IMR-90 (cell line): ENCODE results near the gene C17orf50. TPM values are rescaled to one million over a fixed set of nuclear protein-coding genes. Genes with fewer than 3 reads are reported as not detected.

Experiments
- ATAC-seq: fragments of 200-7000 bp; cut with Tn5 transposase; 2 replicates; pipeline ENCODE4 v1.9.1; 2020; ENCODE audit warnings: low read depth, mild to moderate bottlenecking, moderate library complexity
- BruUV-seq: library from RNA; stranded (reverse); fragments of 400-500 nt; replicated peaks from 2 replicates; lab custom pipeline; 2021; lab: Mats Ljungman, UMichigan
- CTCF ChIA-PET: fragments of 300-600 bp; formaldehyde crosslinking; extraction: SDS; loops from one replicate; lab custom pipeline; 2021; ENCODE audit warnings: antibody characterized with exemption; lab: Yijun Ruan, JAX
- POLR2A ChIA-PET: fragments of 300-600 bp; sonication (Branson Sonifier 250); formaldehyde crosslinking; loops from one replicate; lab custom pipeline; 2022; ENCODE audit warnings: antibody characterized with exemption; ENCODE audit not compliant: unreplicated experiment; lab: Charles Lee
- DNase-seq: peaks from one replicate; pipeline ENCODE4 v3.0.0; 2013
- H2AFZ ChIP-seq: replicated peaks from 2 replicates; pipeline ENCODE3; 2013; ENCODE audit warnings: low read length, mild to moderate bottlenecking; ENCODE audit not compliant: poor library complexity
- H2AK5ac ChIP-seq: 2 replicates; pipeline ENCODE4 v1.6.1; 2013; ENCODE audit warnings: low read depth, low read length, inconsistent platforms
- H2AK9ac ChIP-seq: replicated peaks from 2 replicates; pipeline ENCODE3; 2013; ENCODE audit warnings: mild to moderate bottlenecking, low read depth, low read length, moderate library complexity; ENCODE audit not compliant: poor library complexity
- H2BK120ac ChIP-seq: 2 replicates; pipeline ENCODE4 v1.6.1; 2013; ENCODE audit warnings: low read depth, low read length, inconsistent platforms
- H2BK15ac ChIP-seq: 3 replicates; pipeline ENCODE4 v1.6.1; 2013; ENCODE audit warnings: low read depth, low read length, inconsistent platforms
- H2BK20ac ChIP-seq: 2 replicates; pipeline ENCODE4 v1.6.1; 2013; ENCODE audit warnings: low read depth, mild to moderate bottlenecking, inconsistent platforms, low read length, moderate library complexity
- H2BK5ac ChIP-seq: 2 replicates; pipeline ENCODE4 v1.6.1; 2013; ENCODE audit warnings: mild to moderate bottlenecking, low read depth, low read length, inconsistent platforms; ENCODE audit not compliant: poor library complexity, severe bottlenecking
- H3K14ac ChIP-seq: replicated peaks from 2 replicates; pipeline ENCODE4 v1.6.1; 2013; ENCODE audit warnings: low read depth, low read length, inconsistent platforms
- H3K18ac ChIP-seq: 2 replicates; pipeline ENCODE4 v1.6.1; 2013; ENCODE audit warnings: low read depth, low read length, control low read depth
- H3K23ac ChIP-seq: 2 replicates; pipeline ENCODE4 v1.6.1; 2013; ENCODE audit warnings: low read depth, low read length, inconsistent platforms
- H3K27ac ChIP-seq: 2 replicates; pipeline ENCODE4 v1.5.1; 2013; ENCODE audit warnings: mild to moderate bottlenecking, control low read depth, low read length; ENCODE audit not compliant: insufficient read depth
- H3K27me3 ChIP-seq: 2 replicates; pipeline ENCODE4 v1.6.1; 2013; ENCODE audit warnings: low read length; ENCODE audit not compliant: control insufficient read depth, insufficient read depth
- H3K36me3 ChIP-seq: 2 replicates; pipeline ENCODE4 v1.6.1; 2013; ENCODE audit warnings: low read length, mixed read lengths; ENCODE audit not compliant: control insufficient read depth, insufficient read depth
- H3K4ac ChIP-seq: 2 replicates; pipeline ENCODE4 v1.6.1; 2013; ENCODE audit warnings: low read depth, low read length, inconsistent platforms
- H3K4me1 ChIP-seq: 2 replicates; pipeline ENCODE4 v1.6.1; 2013; ENCODE audit warnings: low read length, mixed read lengths; ENCODE audit not compliant: control insufficient read depth, insufficient read depth
- H3K4me2 ChIP-seq: 2 replicates; pipeline ENCODE4 v1.6.1; 2013; ENCODE audit warnings: low read depth, mild to moderate bottlenecking, control low read depth, low read length, moderate library complexity
- H3K4me3 ChIP-seq: 2 replicates; pipeline ENCODE4 v1.5.1; 2013; ENCODE audit warnings: low read depth, mild to moderate bottlenecking, control low read depth, low read length, moderate library complexity; ENCODE audit not compliant: insufficient read depth
- H3K56ac ChIP-seq: 2 replicates; pipeline ENCODE4 v1.6.1; 2013; ENCODE audit warnings: low read length, inconsistent platforms; ENCODE audit not compliant: insufficient read depth; ENCODE audit errors: extremely low read depth
- H3K79me1 ChIP-seq, 2 experiments: 2 replicates each; pipeline ENCODE4 v1.6.1; 2013; ENCODE audit warnings: low read length in 2 of 2, inconsistent platforms in 1 of 2, low read depth in 1 of 2
- H3K9ac ChIP-seq: 2 replicates; pipeline ENCODE4 v1.6.1; 2013; ENCODE audit warnings: low read depth, low read length, control low read depth
- H3K9me1 ChIP-seq: 2 replicates; pipeline ENCODE4 v1.6.1; 2013; ENCODE audit warnings: low read length, inconsistent platforms; ENCODE audit not compliant: insufficient read depth
- H3K9me3 ChIP-seq: 2 replicates; pipeline ENCODE4 v1.6.1; 2013; ENCODE audit warnings: low read length; ENCODE audit not compliant: control insufficient read depth, insufficient read depth
- H4K20me1 ChIP-seq: 2 replicates; pipeline ENCODE4 v1.6.1; 2013; ENCODE audit warnings: low read length, inconsistent platforms; ENCODE audit not compliant: insufficient read depth
- H4K5ac ChIP-seq: 2 replicates; pipeline ENCODE4 v1.6.1; 2013; ENCODE audit warnings: mild to moderate bottlenecking, low read depth, low read length, control low read depth
- H4K8ac ChIP-seq, 2 experiments: 2 replicates each; pipeline ENCODE4 v1.6.1; 2013; ENCODE audit warnings: low read depth in 2 of 2, low read length in 2 of 2, control low read depth in 1 of 2, inconsistent platforms in 1 of 2
- H4K91ac ChIP-seq: 2 replicates; pipeline ENCODE4 v1.6.1; 2013; ENCODE audit warnings: low read depth, low read length, inconsistent platforms; ENCODE audit not compliant: insufficient read depth
- CEBPB ChIP-seq: IDR thresholded peaks from 2 replicates; pipeline ENCODE4 v1.6.1; 2012; ENCODE audit warnings: low read depth, low read length, improper control_type of control experiment
- ELK1 ChIP-seq: fragments of 150-350 bp; IDR thresholded peaks from 2 replicates; pipeline ENCODE4 v1.6.1; 2016; ENCODE audit warnings: low read depth, mild to moderate bottlenecking, low read length, moderate library complexity, borderline replicate concordance
- POLR2A ChIP-seq: IDR thresholded peaks from 2 replicates; pipeline ENCODE4 v1.6.1; 2012; ENCODE audit warnings: mild to moderate bottlenecking, low read depth, low read length
- WGBS, 2 experiments: methylation state at CpG; one replicate each; pipeline versions ENCODE4 v1.1.5 to v1.1.7; 2013; ENCODE audit warnings: missing lambda C conversion rate in 2 of 2; ENCODE audit not compliant: insufficient read length in 1 of 2; ENCODE audit errors: extremely low coverage in 2 of 2; 5-methylcytosine and 5-hydroxymethylcytosine counted together
- dilution Hi-C: fragments of 300-500 bp; cut with HindIII; formaldehyde crosslinking; loops from one replicate; pipeline ENCODE4 v1.14.3; 2018; ENCODE audit warnings: low sequenced_read_pairs; ENCODE audit not compliant: unreplicated experiment
- in situ Hi-C: fragments of 300-500 bp; cut with MboI; formaldehyde crosslinking; loops from 3 replicates; pipeline ENCODE4 v1.14.3; 2019; ENCODE audit warnings: low sequenced_read_pairs, inconsistent platforms, mixed read lengths
- intact Hi-C: fragments of 100-400 bp; cut with micrococcal nuclease; formaldehyde crosslinking; loops from 2 replicates; pipeline ENCODE4 v1.10.0; 2022
- polyA plus RNA-seq, 3 experiments: library from polyadenylated mRNA; depleted of rRNA; stranded (reverse); fragments of >200 nt; gene quantifications; 2 replicates each; pipeline ENCODE4 v1.2.3, GENCODE V29; 2012; ENCODE audit warnings: low replicate concordance in 1 of 3
- total RNA-seq: library from RNA; depleted of rRNA; stranded (reverse); fragments of >200 nt; gene quantifications from 2 replicates; pipeline ENCODE4 v1.2.3, GENCODE V29; 2012

The C17orf50 gene
- total and polyA plus RNA-seq, 2 of the 4 experiments (the other 2 are of a cell fraction) = not detected

DNA sequence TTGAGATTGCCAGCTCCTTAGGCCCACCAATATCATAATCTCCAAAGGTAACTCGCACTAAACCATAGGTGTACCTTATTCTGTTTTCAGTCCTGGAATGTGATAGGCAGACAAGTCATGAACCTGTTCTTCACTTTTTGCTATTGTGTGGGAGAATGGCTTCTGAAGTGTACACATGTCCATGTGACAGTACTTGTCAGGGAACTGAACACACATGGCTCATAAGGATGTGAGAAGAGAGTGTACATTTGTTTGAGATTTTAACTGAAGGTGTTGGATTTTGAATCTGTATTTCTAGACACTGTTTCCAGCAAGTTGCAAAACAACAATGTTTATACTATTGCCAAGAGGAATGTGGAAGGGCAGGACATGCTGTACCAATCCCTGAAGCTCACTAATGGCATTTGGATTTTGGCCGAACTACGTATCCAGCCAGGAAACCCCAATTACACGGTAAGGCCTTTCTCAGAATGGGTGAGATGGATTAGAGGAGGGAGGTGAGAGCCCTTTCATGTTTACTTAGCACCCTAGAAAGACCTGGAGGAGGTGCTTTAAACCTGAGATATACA lies 43.7 kb upstream of the C17orf50 start:
- WGBS, 2 experiments = 100% methylated on average over 1 of the region's 4 CpGs; no CpG with 5 or more reads in 1 of the 2 experiments

More for the DNA sequence above, 43.7 kb upstream of the C17orf50 start:
- H3K9me1 ChIP-seq = peaks cover 9% of the 10 kb centered on the region
- ATAC-seq = peak; percentile 52
- H3K9ac ChIP-seq = no peak overlapping the region
- BruUV-seq = no TSS peak
- no peak overlapping the region for H3K18ac ChIP-seq
- H3K56ac ChIP-seq = no peak overlapping the region
- H3K27me3 ChIP-seq = no peaks in the 10 kb centered on the region
- intact Hi-C loops (no loop called here), dilution Hi-C loops (no loop called here), in situ Hi-C loops (no loop called here)
- no peak overlapping the region for H3K27ac ChIP-seq
- no peak overlapping the region for H4K91ac ChIP-seq
- ChIA-PET POLR2A (no interaction called here), CTCF (no interaction called here)
- H3K79me1 ChIP-seq = peaks cover 10 to 32% of the 10 kb centered on the region in 2 experiments
- H3K23ac ChIP-seq = no peak overlapping the region; the same call in 1 of the 2 replicates
- no peak overlapping the region; the same call in 1 of the 2 replicates for H3K14ac ChIP-seq
- no peak overlapping the region for H2BK15ac ChIP-seq
- no peak for DNase-seq
- no peak overlapping the region for H2AK9ac ChIP-seq
- no peak for TF ChIP-seq CEBPB
- TF ChIP-seq ELK1 = no peak
- no peak for TF ChIP-seq POLR2A
- H2BK20ac ChIP-seq = no peak overlapping the region
- no peak overlapping the region for H3K4ac ChIP-seq
- H3K4me2 ChIP-seq = no peak overlapping the region
- H2BK5ac ChIP-seq = no peak overlapping the region
- H3K4me1 ChIP-seq = peaks cover 7% of the 10 kb centered on the region
- no peak overlapping the region for H4K8ac ChIP-seq
- no peak overlapping the region for H3K4me3 ChIP-seq
- no peak overlapping the region for H2BK120ac ChIP-seq
- H3K36me3 ChIP-seq = peaks cover 9% of the 10 kb centered on the region
- H4K5ac ChIP-seq = no peak overlapping the region
- no peaks in the 10 kb centered on the region for H3K9me3 ChIP-seq
- no peak overlapping the region for H2AFZ ChIP-seq
- peaks cover 16% of the 10 kb centered on the region; the same call in 1 of the 2 replicates for H4K20me1 ChIP-seq
- no peak overlapping the region for H2AK5ac ChIP-seq
